CD14-positive monocyte (primary cell): ENCODE results near the gene TRAT1. TPM values are rescaled to one million over a fixed set of nuclear protein-coding genes. Genes with fewer than 3 reads are reported as not detected.

Experiments used
- DNase-seq, 3 donors: peaks; one replicate each; pipeline ENCODE4 v3.0.0-alpha.2; 2011 to 2022
- H2AFZ ChIP-seq: 2 replicates; pipeline ENCODE4 v1.6.0; 2012; ENCODE audit warnings: mild to moderate bottlenecking, low read depth, low read length, inconsistent platforms; ENCODE audit not compliant: insufficient read depth, poor library complexity, severe bottlenecking
- H3K27ac ChIP-seq, 2 donors: 1 replicate in 1 of 2; 2 replicates in 1 of 2; pipeline ENCODE4 v1.5.1; 2012 to 2013; ENCODE audit warnings: low read length in 2 of 2, control low read depth in 1 of 2, inconsistent platforms in 1 of 2, low read depth in 1 of 2, mild to moderate bottlenecking in 1 of 2
- H3K27me3 ChIP-seq, 2 donors: one replicate each; pipeline versions ENCODE4 v1.6.0 to v1.6.1; 2011 to 2013; ENCODE audit warnings: low read length in 2 of 2; ENCODE audit not compliant: control insufficient read depth in 2 of 2, insufficient read depth in 2 of 2
- H3K36me3 ChIP-seq, 2 donors: replicated peaks in 1 of 2; 1 replicate in 1 of 2; 2 replicates in 1 of 2; pipeline versions ENCODE4 v1.5.1 to v1.6.1; 2012 to 2013; ENCODE audit warnings: low read length in 2 of 2, control low read depth in 1 of 2, inconsistent platforms in 1 of 2, mild to moderate bottlenecking in 1 of 2; ENCODE audit not compliant: insufficient read depth in 2 of 2, control insufficient read depth in 1 of 2
- H3K4me1 ChIP-seq, 2 donors: 1 replicate in 1 of 2; 2 replicates in 1 of 2; pipeline versions ENCODE4 v1.5.1 to v1.6.1; 2012 to 2013; ENCODE audit warnings: low read length in 2 of 2, control low read depth in 1 of 2, inconsistent platforms in 1 of 2, mild to moderate bottlenecking in 1 of 2, moderate library complexity in 1 of 2; ENCODE audit not compliant: insufficient read depth in 2 of 2, control insufficient read depth in 1 of 2
- H3K4me2 ChIP-seq: replicated peaks from 2 replicates; pipeline ENCODE3; 2012; ENCODE audit warnings: low read length, moderate library complexity, mild to moderate bottlenecking; ENCODE audit not compliant: poor library complexity, severe bottlenecking; ENCODE audit errors: extremely low read depth
- H3K4me3 ChIP-seq, 3 experiments: fragments of 200-600 bp in 1 of 3; sonication (generic) in 1 of 3; replicated peaks in 1 of 3; 1 replicate in 2 of 3; 2 replicates in 1 of 3; pipeline ENCODE4 v1.5.1; 2011 to 2013; ENCODE audit warnings: low read length in 3 of 3, mild to moderate bottlenecking in 3 of 3, control low read depth in 2 of 3, low read depth in 2 of 3, inconsistent platforms in 1 of 3, moderate library complexity in 1 of 3
- H3K79me2 ChIP-seq: 2 replicates; pipeline ENCODE4 v1.6.0; 2012; ENCODE audit warnings: mild to moderate bottlenecking, control low read depth, inconsistent platforms, low read length, moderate library complexity; ENCODE audit not compliant: insufficient read depth
- H3K9ac ChIP-seq: 2 replicates; pipeline ENCODE4 v1.6.0; 2017; ENCODE audit warnings: low read length, mild to moderate bottlenecking; ENCODE audit not compliant: insufficient read depth, poor library complexity, severe bottlenecking
- H3K9me3 ChIP-seq, 2 donors: replicated peaks in 1 of 2; 1 replicate in 1 of 2; 2 replicates in 1 of 2; pipeline versions ENCODE4 v1.5.1 to v1.6.1; 2012 to 2013; ENCODE audit warnings: low read length in 2 of 2, control low read depth in 1 of 2; ENCODE audit not compliant: control insufficient read depth in 1 of 2, insufficient read depth in 1 of 2
- H4K20me1 ChIP-seq: 2 replicates; pipeline ENCODE4 v1.6.0; 2012; ENCODE audit warnings: mild to moderate bottlenecking, low read length, control low read depth, moderate library complexity; ENCODE audit not compliant: insufficient read depth
- H3K27ac Mint-ChIP-seq, 7 donors: one replicate each; pipeline ENCODE4 v1.8.0; 2020; ENCODE audit warnings: mild to moderate bottlenecking in 7 of 7, mixed read lengths in 7 of 7, moderate library complexity in 6 of 7, inconsistent platforms in 2 of 7
- H3K27me3 Mint-ChIP-seq, 3 donors: one replicate each; pipeline ENCODE4 v1.8.0; 2021 to 2022; ENCODE audit warnings: low read depth in 3 of 3, mild to moderate bottlenecking in 3 of 3, mixed read lengths in 3 of 3, moderate library complexity in 3 of 3, inconsistent platforms in 1 of 3
- H3K36me3 Mint-ChIP-seq, 2 donors: one replicate each; pipeline ENCODE4 v1.8.0; 2020; ENCODE audit warnings: mixed read lengths in 2 of 2, inconsistent platforms in 1 of 2, mild to moderate bottlenecking in 1 of 2
- H3K4me1 Mint-ChIP-seq: one replicate; pipeline ENCODE4 v1.8.0; 2020; ENCODE audit warnings: mild to moderate bottlenecking, mixed read lengths
- H3K4me3 Mint-ChIP-seq, 2 donors: one replicate each; pipeline ENCODE4 v1.8.0; 2020; ENCODE audit warnings: mild to moderate bottlenecking in 2 of 2, mixed read lengths in 2 of 2, moderate library complexity in 1 of 2
- H3K9me3 Mint-ChIP-seq, 7 donors: one replicate each; pipeline ENCODE4 v1.8.0; 2020 to 2022; ENCODE audit warnings: mixed read lengths in 7 of 7, mild to moderate bottlenecking in 6 of 7, moderate library complexity in 6 of 7, inconsistent platforms in 2 of 7
- WGBS: methylation state at CpG from one replicate; pipeline ENCODE4 v1.1.5; 2013; ENCODE audit warnings: missing lambda C conversion rate; ENCODE audit not compliant: insufficient coverage; 5-methylcytosine and 5-hydroxymethylcytosine counted together
- intact Hi-C, 2 donors: fragments of 100-400 bp; cut with micrococcal nuclease; formaldehyde crosslinking; loops; one replicate each; pipeline versions ENCODE4 v1.15.0 to v1.15.1; 2023
- polyA plus RNA-seq, 3 donors: library from polyadenylated mRNA; depleted of rRNA in 1 of 3; unstranded in 2 of 3; stranded (reverse) in 1 of 3; fragments of 300-500 nt in 2 of 3; fragments of >200 nt in 1 of 3; fragmentation: Illumina TruSeq in 2 of 3; gene quantifications; 1 replicate in 2 of 3; 2 replicates in 1 of 3; pipeline ENCODE4 v1.2.3, GENCODE V29; 2012 to 2021
- TF ChIP-seq, protein P1 (sequence below): fragments of 200-600 bp; IDR thresholded peaks from one replicate; pipeline ENCODE4 v1.8.0; 2022; ENCODE audit warnings: antibody characterized with exemption, mild to moderate bottlenecking

Gene TRAT1
- polyA plus RNA-seq, 3 donors = 0.04 to 0.37 (median 0.33) TPM

DNA sequence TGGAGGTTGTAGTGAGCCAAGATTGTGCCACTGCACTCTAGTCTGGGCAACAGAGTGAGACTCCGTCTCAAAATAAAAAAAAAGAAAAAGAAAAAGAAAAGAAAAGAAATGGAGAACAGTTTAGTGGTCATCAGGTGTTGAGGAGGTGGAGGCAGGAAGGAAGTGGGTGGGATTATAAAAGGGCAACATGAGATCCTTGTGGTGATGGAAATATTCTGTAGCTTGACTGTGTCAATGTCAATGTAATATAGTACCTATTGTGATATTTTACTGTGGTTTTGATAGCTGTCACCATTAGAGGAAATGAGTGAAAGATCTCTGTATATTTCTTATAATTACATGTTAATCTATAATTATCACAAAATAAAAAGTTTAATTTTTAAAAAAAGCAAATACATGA is 60.8 kb downstream of the TRAT1 start:
- Mint-ChIP-seq H3K4me1 (no peaks in the 10 kb centered on the region), H3K27ac (no peak overlapping the region), H3K36me3 (no peaks in the 10 kb centered on the region), H3K9me3 (peaks cover 0 to 5% (median 0%) of the 10 kb centered on the region in 7 donors), H3K4me3 (no peak overlapping the region), H3K27me3 (peaks cover 0 to 2% (median 0%) of the 10 kb centered on the region in 3 donors)
- no peaks in the 10 kb centered on the region for H3K27me3 ChIP-seq
- no peaks in the 10 kb centered on the region for H3K4me1 ChIP-seq
- H3K4me2 ChIP-seq = no peak overlapping the region
- no peaks in the 10 kb centered on the region for H3K79me2 ChIP-seq
- DNase-seq = no peak
- no peaks in the 10 kb centered on the region for H3K9me3 ChIP-seq
- no peak overlapping the region for H3K9ac ChIP-seq
- no peak overlapping the region for H2AFZ ChIP-seq
- no peak overlapping the region for H3K4me3 ChIP-seq
- no peaks in the 10 kb centered on the region for H3K36me3 ChIP-seq
- WGBS = no CpG with 5 or more reads among the region's 1 CpG
- H4K20me1 ChIP-seq = no peaks in the 10 kb centered on the region
- TF ChIP-seq, protein P1, sequence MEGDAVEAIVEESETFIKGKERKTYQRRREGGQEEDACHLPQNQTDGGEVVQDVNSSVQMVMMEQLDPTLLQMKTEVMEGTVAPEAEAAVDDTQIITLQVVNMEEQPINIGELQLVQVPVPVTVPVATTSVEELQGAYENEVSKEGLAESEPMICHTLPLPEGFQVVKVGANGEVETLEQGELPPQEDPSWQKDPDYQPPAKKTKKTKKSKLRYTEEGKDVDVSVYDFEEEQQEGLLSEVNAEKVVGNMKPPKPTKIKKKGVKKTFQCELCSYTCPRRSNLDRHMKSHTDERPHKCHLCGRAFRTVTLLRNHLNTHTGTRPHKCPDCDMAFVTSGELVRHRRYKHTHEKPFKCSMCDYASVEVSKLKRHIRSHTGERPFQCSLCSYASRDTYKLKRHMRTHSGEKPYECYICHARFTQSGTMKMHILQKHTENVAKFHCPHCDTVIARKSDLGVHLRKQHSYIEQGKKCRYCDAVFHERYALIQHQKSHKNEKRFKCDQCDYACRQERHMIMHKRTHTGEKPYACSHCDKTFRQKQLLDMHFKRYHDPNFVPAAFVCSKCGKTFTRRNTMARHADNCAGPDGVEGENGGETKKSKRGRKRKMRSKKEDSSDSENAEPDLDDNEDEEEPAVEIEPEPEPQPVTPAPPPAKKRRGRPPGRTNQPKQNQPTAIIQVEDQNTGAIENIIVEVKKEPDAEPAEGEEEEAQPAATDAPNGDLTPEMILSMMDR = no peak
- H3K27ac ChIP-seq = no peak overlapping the region
- intact Hi-C loops = no loop called here

DNA sequence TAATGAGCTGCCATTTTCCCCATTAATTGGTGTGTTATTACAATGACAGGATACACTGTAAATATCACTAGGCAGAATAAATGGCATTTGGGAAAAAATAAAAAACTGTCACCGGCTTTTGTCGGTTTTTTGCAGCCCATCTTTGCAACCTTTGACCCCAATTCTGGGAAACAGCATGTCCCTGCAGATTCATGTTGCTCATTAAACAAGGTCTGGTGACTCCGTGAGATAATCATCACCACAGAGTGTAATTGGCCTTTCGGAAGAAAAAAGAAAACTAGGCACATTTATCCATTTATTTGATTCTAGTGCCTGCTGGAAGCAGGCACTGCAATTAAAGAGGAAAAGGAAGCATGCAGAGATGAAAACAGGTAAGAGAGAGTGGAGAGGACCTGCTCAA is 64.5 kb downstream of the TRAT1 start:
- intact Hi-C loops = no loop called here
- TF ChIP-seq, protein P1 = no peak
- Histone ChIP-seq H4K20me1 (no peaks in the 10 kb centered on the region), H3K79me2 (no peaks in the 10 kb centered on the region), H2AFZ (no peak overlapping the region), H3K9ac (no peak overlapping the region), H3K4me3 (no peak overlapping the region), H3K4me2 (no peak overlapping the region), H3K36me3 (no peaks in the 10 kb centered on the region), H3K4me1 (no peaks in the 10 kb centered on the region), H3K9me3 (no peaks in the 10 kb centered on the region), H3K27me3 (no peaks in the 10 kb centered on the region), H3K27ac (no peak overlapping the region)
- H3K27me3 Mint-ChIP-seq = peaks cover 0 to 2% (median 2%) of the 10 kb centered on the region in 3 donors
- no peak overlapping the region for H3K27ac Mint-ChIP-seq
- H3K4me1 Mint-ChIP-seq = no peaks in the 10 kb centered on the region
- no peak overlapping the region for H3K4me3 Mint-ChIP-seq
- H3K9me3 Mint-ChIP-seq = no peaks in the 10 kb centered on the region
- no peak for DNase-seq
- 100% methylated on average over 2 of the region's 4 CpGs for WGBS
- H3K36me3 Mint-ChIP-seq = no peaks in the 10 kb centered on the region
